IPS-15b (cell line): Measurements from ENCODE around the gene NPS.

ENCODE experiments used
- H3K27me3 ChIP-seq: one replicate; pipeline ENCODE4 v1.6.1; 2013; ENCODE audit warnings: low read length; ENCODE audit not compliant: control insufficient read depth, insufficient read depth
- H3K36me3 ChIP-seq: one replicate; pipeline ENCODE4 v1.6.1; 2013; ENCODE audit warnings: low read length; ENCODE audit not compliant: control insufficient read depth, insufficient read depth
- H3K4me1 ChIP-seq: one replicate; pipeline ENCODE4 v1.6.1; 2013; ENCODE audit warnings: mild to moderate bottlenecking, low read length; ENCODE audit not compliant: control insufficient read depth, insufficient read depth
- H3K4me3 ChIP-seq: one replicate; pipeline ENCODE4 v1.5.1; 2013; ENCODE audit warnings: low read depth, low read length
- H3K9ac ChIP-seq: one replicate; pipeline ENCODE4 v1.6.1; 2013; ENCODE audit warnings: low read depth, mild to moderate bottlenecking, low read length
- H3K9me3 ChIP-seq: one replicate; pipeline ENCODE4 v1.6.1; 2013; ENCODE audit warnings: mild to moderate bottlenecking, low read length; ENCODE audit not compliant: control insufficient read depth, insufficient read depth

The NPS gene

DNA sequence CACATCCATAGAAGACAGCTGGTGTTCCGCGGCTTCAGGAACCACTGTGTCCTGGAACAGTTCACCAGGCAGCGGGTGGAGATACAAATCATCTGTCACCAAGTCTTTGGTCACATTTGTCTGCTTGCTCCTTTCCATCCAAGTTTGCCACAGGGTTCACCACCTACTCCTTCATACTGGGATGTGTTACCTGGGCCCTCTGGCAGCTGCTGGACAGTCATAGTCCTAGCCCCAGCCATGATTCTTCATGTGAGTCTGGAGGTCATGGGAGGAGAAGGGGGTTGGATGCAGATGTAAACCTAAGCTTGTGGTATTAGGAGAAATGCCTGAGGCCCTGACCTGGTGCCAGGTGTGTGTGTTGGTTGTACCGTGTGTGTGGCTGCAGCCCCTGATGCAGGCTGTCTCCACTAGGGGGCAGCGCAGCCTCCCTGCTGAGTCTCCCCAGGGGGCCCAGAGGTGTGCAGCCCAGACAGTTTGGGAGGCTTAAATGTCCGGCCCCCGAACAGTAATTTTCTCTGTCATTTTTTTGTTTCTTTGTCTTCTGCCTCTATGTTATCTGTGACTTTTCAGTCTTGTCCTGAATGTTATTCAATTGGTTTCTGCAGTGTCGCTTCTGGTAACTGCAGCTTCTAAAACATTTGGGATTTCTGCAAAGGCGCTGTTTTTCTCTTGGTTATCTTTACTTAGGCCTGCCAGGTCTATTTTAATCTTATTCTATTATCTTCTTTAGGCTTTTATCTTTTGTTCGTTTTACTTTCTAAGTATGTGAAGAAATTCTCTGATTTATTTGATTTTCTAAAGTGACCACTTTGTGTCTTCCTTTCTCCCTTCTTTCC is 14.8 kb downstream of the NPS start:
- no peak overlapping the region for H3K9ac ChIP-seq
- H3K4me3 ChIP-seq = no peak overlapping the region
- no peaks in the 10 kb centered on the region for H3K9me3 ChIP-seq
- no peaks in the 10 kb centered on the region for H3K27me3 ChIP-seq
- H3K4me1 ChIP-seq = no peaks in the 10 kb centered on the region
- H3K36me3 ChIP-seq = no peaks in the 10 kb centered on the region

DNA sequence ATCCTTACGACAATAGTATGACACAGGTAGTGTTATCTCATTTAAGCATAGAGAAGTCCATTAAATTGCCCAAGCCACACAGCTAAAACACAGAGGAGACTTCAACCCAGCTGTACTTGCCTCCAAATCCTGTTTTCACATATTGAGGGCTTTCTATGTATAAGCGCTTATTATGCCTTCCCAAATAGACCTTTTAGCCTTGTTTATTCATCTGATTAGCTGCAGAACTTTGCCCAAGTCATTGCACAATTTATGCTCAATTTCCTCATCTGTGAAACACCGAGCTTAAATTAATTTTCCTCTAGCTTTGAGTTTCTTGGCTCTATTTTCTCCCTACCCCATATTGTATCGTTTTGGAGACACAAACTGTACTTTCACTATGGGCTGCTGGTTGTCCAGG is 15.5 kb downstream of the NPS start:
- Histone ChIP-seq H3K27me3 (no peaks in the 10 kb centered on the region), H3K4me3 (no peak overlapping the region), H3K36me3 (no peaks in the 10 kb centered on the region), H3K9me3 (no peaks in the 10 kb centered on the region), H3K4me1 (no peaks in the 10 kb centered on the region), H3K9ac (no peak overlapping the region)

- no peaks in the 10 kb centered on the region for H3K9me3 ChIP-seq
- H3K4me1 ChIP-seq = no peaks in the 10 kb centered on the region
- no peak overlapping the region for H3K9ac ChIP-seq
- no peak overlapping the region for H3K4me3 ChIP-seq
- no peaks in the 10 kb centered on the region for H3K27me3 ChIP-seq
- H3K36me3 ChIP-seq = no peaks in the 10 kb centered on the region
These were observed 16.5 kb downstream of the NPS start for GRCh38 chr10:127565583-127565982.

- Histone ChIP-seq H3K4me1 (no peaks in the 10 kb centered on the region), H3K4me3 (no peak overlapping the region), H3K9ac (no peak overlapping the region), H3K36me3 (no peaks in the 10 kb centered on the region), H3K27me3 (no peaks in the 10 kb centered on the region), H3K9me3 (no peaks in the 10 kb centered on the region)
These were observed 20.1 kb downstream of the NPS start for GRCh38 chr10:127569210-127569609.

DNA sequence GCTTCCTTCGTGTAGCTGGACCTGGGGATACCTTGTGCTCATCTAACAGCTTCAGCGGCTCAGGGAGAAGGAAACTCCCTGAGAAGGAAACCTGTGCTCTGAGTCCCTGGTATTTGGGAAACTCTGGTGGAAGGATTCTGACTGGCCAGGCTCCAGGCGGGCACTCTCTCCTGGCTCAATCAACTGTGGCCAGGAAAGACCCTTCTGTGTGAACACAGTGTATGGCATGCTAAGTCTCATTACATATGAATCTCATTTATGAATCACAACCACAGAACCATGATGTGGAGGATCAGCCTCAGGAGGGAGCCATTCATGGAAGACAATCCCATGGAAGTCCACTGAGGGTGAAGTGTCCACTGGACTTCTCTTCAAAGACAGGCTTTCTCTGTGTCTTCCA is 20.9 kb downstream of the NPS start:
- H3K4me1 ChIP-seq = no peaks in the 10 kb centered on the region
- H3K9me3 ChIP-seq = no peaks in the 10 kb centered on the region
- no peaks in the 10 kb centered on the region for H3K27me3 ChIP-seq
- no peaks in the 10 kb centered on the region for H3K36me3 ChIP-seq
- no peak overlapping the region for H3K9ac ChIP-seq
- H3K4me3 ChIP-seq = no peak overlapping the region

DNA sequence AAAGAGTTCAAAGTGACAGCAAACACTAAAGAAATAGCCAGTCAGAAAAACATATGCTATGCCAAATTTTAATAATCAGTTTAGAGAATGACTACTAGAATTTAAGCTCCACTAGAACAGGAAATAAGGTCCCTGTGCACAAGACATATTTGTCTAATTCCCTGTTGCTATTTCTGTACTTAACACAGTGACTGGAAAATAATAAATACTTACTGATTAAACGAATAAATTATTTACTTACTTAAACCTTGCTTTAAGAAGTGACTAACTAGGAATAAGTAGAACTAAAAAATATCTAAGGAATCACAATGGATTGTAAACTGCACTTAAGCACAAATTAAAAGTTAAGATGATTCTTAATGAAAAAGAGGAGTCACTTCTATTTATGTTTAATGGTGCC is 22.3 kb downstream of the NPS start:
- Histone ChIP-seq H3K4me3 (no peak overlapping the region), H3K4me1 (no peaks in the 10 kb centered on the region), H3K27me3 (no peaks in the 10 kb centered on the region), H3K36me3 (no peaks in the 10 kb centered on the region), H3K9me3 (no peaks in the 10 kb centered on the region), H3K9ac (no peak overlapping the region)

GRCh38 chr10:127576051-127576450 is 26.9 kb downstream of the NPS start:
- Histone ChIP-seq H3K9me3 (no peaks in the 10 kb centered on the region), H3K27me3 (no peaks in the 10 kb centered on the region), H3K4me1 (no peaks in the 10 kb centered on the region), H3K4me3 (no peak overlapping the region), H3K9ac (no peak overlapping the region), H3K36me3 (no peaks in the 10 kb centered on the region)

GRCh38 chr10:127576740-127577161 is 27.6 kb downstream of the NPS start:
- Histone ChIP-seq H3K36me3 (no peaks in the 10 kb centered on the region), H3K4me3 (no peak overlapping the region), H3K9me3 (no peaks in the 10 kb centered on the region), H3K9ac (no peak overlapping the region), H3K27me3 (no peaks in the 10 kb centered on the region), H3K4me1 (no peaks in the 10 kb centered on the region)

DNA sequence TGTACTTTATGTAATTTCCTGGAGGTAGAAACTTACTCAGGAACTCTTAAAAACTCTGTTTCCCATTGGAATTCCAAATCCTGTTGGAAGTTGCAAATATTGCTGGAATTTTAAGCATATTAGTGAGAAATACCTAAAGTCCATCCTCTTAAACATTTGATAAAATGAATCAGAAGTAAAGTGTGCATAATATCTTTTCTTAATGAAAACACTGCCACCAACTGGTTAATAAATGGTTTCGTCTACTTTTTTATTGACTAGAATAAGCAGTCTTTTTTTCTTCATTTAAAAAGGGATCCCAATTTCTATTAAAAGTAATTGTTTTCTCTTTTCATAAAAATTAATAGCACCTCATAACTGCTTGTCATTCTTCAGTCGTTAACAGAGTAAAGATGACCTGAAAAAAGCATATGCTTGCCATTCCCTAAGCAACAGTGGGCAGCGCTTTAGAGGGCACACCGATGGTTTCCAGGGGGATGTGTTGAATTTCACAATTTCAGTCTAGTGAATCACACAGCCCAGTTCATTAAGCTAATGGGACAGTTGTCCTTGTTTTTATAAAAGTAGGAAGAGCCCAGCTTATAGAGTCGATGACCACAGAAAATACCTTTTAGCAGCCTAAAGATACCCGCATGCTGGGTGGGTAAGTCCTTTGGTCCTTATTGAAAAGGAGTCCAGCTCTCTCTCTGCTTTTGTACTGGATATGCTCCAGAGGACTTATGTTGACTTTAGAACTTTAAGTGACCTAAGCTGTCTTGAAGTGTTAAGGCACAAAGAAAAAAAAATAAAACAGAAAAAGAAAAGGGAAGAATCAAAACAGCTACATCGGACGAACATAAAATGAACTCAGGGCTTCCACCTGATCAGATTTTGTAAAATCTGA is 28.5 kb downstream of the NPS start:
- Histone ChIP-seq H3K36me3 (no peaks in the 10 kb centered on the region), H3K9me3 (no peaks in the 10 kb centered on the region), H3K27me3 (no peaks in the 10 kb centered on the region), H3K4me3 (no peak overlapping the region), H3K9ac (no peak overlapping the region), H3K4me1 (no peaks in the 10 kb centered on the region)

DNA sequence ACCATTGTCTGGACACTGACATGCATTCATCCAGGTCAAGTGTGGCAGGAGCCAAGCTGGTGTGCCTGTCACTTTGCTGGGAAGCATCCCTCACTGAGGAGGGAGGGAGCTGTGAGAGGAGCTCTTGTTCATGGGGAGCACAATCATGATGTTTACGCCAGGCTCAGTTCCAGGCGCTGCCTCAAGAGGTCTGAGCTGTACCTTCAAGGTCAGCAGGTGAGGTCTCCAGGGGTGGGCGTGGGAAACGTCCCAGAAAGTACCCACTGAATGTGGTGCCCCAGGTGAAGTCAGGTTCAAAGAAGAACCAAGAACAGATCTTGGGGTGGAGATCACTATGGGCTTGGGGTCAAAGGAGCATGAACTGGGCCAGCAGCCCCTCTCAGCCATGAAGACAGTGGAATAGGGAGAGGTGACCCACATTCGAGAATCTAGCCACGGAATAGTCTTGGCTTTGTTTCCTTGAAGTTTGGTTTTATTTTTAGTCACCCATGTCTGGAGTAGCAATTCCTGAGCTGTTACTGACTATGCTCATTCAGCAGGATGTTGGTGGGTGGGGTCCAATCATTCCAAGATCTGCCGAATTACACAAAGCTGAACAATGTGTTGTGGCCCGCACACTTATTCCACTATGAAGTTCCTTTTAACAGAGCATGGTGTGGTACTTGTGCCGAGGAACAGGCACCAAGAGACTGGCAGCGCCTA is 29.3 kb downstream of the NPS start:
- Histone ChIP-seq H3K4me1 (no peaks in the 10 kb centered on the region), H3K9ac (no peak overlapping the region), H3K36me3 (no peaks in the 10 kb centered on the region), H3K27me3 (no peaks in the 10 kb centered on the region), H3K9me3 (no peaks in the 10 kb centered on the region), H3K4me3 (no peak overlapping the region)

GRCh38 chr10:127578961-127579305 is 29.8 kb downstream of the NPS start:
- no peak overlapping the region for H3K4me3 ChIP-seq
- H3K27me3 ChIP-seq = no peaks in the 10 kb centered on the region
- no peaks in the 10 kb centered on the region for H3K4me1 ChIP-seq

More at GRCh38 chr10:127578961-127579305, 29.8 kb downstream of the NPS start:
- Histone ChIP-seq H3K9me3 (no peaks in the 10 kb centered on the region), H3K9ac (no peak overlapping the region), H3K36me3 (no peaks in the 10 kb centered on the region)
